Mucosa of descending colon (tissue), 3 donors: ENCODE measurements around the gene NKAIN2. TPM values are rescaled to one million over a fixed set of nuclear protein-coding genes. Genes with fewer than 3 reads are reported as not detected.

Experiments
- ATAC-seq: fragments of 200-7000 bp; cut with Tn5 transposase; one replicate; pipeline ENCODE4 v1.9.1; 2020; ENCODE audit warnings: mild to moderate bottlenecking, moderate library complexity
- DNase-seq, 3 donors: peaks; one replicate each; pipeline ENCODE4 v3.0.0-alpha.2; 2020
- H3K36me3 ChIP-seq: fragments of 200-600 bp; one replicate; pipeline ENCODE4 v1.8.0; 2021; ENCODE audit warnings: low read depth, mild to moderate bottlenecking
- H3K4me1 ChIP-seq: fragments of 200-600 bp; one replicate; pipeline ENCODE4 v1.8.0; 2021; ENCODE audit warnings: low read depth, mild to moderate bottlenecking
- H3K4me3 ChIP-seq: fragments of 200-600 bp; one replicate; pipeline ENCODE4 v1.8.0; 2021; ENCODE audit warnings: mild to moderate bottlenecking
- H3K9me3 ChIP-seq: fragments of 200-600 bp; one replicate; pipeline ENCODE4 v1.8.0; 2021; ENCODE audit warnings: mild to moderate bottlenecking
- CTCF ChIP-seq: fragments of 200-600 bp; IDR thresholded peaks from one replicate; pipeline ENCODE4 v1.8.0; 2022; ENCODE audit warnings: antibody characterized with exemption, mild to moderate bottlenecking
- intact Hi-C, 2 donors: fragments of 100-400 bp; cut with DNase I in 1 of 2; cut with micrococcal nuclease in 1 of 2; formaldehyde crosslinking; loops; one replicate each; pipeline versions ENCODE4 v1.11.0 to v1.11.1; 2022; cut with DNase I, micrococcal nuclease
- total RNA-seq, 3 donors: library from RNA; stranded (reverse); fragmentation: NEBNext Ultra II Directional in 2 of 3; extraction: Animal tissue kit (Norgen Biotek cat#: 25700) in 2 of 3; gene quantifications; one replicate each; pipeline versions ENCODE4 v1.2.1 to v1.2.4, GENCODE V29; 2021 to 2023
- donor health status: DM: no; HTN: no; CAD: no; lungs with moderate emphysema.
- donor health status: DM: no; HTN: no; CAD: no.
- donor health status: DM: no; HTN: yes; CAD: no.

The NKAIN2 gene
- total RNA-seq, 3 donors from 2014 or later: 0.34 to 4.7 (median 0.69) TPM

- no peak for DNase-seq
- TF ChIP-seq CTCF: no peak
- no peaks in the 10 kb centered on the region for H3K4me1 ChIP-seq
- H3K36me3 ChIP-seq: no peaks in the 10 kb centered on the region
- ATAC-seq: no peak
- intact Hi-C loops: no loop called here
- no peaks in the 10 kb centered on the region for H3K9me3 ChIP-seq
- H3K4me3 ChIP-seq: no peak overlapping the region
Measured at GRCh38 chr6:124303971-124304370, 500.3 kb downstream of the NKAIN2 start.

- intact Hi-C loops: no loop called here
- no peak for TF ChIP-seq CTCF
- ATAC-seq (no peak), DNase-seq (no peak)
- Histone ChIP-seq H3K36me3 (no peaks in the 10 kb centered on the region), H3K9me3 (no peaks in the 10 kb centered on the region), H3K4me1 (no peaks in the 10 kb centered on the region), H3K4me3 (no peak overlapping the region)
Measured at GRCh38 chr6:124310139-124310538, 506.5 kb downstream of the NKAIN2 start.

- ATAC-seq (no peak), DNase-seq (no peak)
- H3K4me3 ChIP-seq: no peak overlapping the region
- H3K36me3 ChIP-seq: no peaks in the 10 kb centered on the region
- no peaks in the 10 kb centered on the region for H3K9me3 ChIP-seq
- no peak for TF ChIP-seq CTCF
- intact Hi-C loops: no loop called here
- no peaks in the 10 kb centered on the region for H3K4me1 ChIP-seq
Measured at GRCh38 chr6:124319410-124319809, 515.7 kb downstream of the NKAIN2 start.

GRCh38 chr6:124324237-124324636 lies 520.6 kb downstream of the NKAIN2 start:
- intact Hi-C loops: no loop called here
- no peak for TF ChIP-seq CTCF
- Histone ChIP-seq H3K4me3 (no peak overlapping the region), H3K4me1 (no peaks in the 10 kb centered on the region), H3K36me3 (no peaks in the 10 kb centered on the region), H3K9me3 (no peaks in the 10 kb centered on the region)
- no peak for DNase-seq
- no peak for ATAC-seq

- intact Hi-C loops: no loop called here
- Histone ChIP-seq H3K36me3 (no peaks in the 10 kb centered on the region), H3K4me3 (no peak overlapping the region), H3K4me1 (no peaks in the 10 kb centered on the region), H3K9me3 (no peaks in the 10 kb centered on the region)
- ATAC-seq (no peak), DNase-seq (no peak)
- TF ChIP-seq CTCF: no peak
Measured at GRCh38 chr6:124330197-124330596, 526.5 kb downstream of the NKAIN2 start.

DNA sequence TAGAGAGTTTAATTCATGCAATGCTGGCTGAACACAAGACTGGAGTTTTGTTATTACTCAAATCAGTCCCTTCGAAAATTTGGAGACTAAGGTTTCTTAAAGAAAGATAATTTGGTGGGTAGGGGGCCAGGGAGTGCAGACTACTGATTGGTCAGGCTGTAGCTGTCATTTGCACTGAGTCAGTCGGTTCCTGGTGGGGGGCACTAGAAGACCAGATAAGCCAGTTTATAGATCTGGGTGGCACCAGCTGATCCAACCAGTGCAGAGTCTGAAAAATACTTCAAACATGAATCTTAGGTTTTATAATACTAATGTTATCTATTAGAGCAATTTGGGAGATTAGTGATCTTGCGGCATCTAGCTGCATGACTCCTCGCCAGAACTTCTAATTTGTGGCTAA lies 530.7 kb downstream of the NKAIN2 start:
- no peaks in the 10 kb centered on the region for H3K36me3 ChIP-seq
- ATAC-seq (no peak), DNase-seq (no peak)
- no peak for TF ChIP-seq CTCF
- H3K9me3 ChIP-seq: no peaks in the 10 kb centered on the region
- no peaks in the 10 kb centered on the region for H3K4me1 ChIP-seq
- no peak overlapping the region for H3K4me3 ChIP-seq
- intact Hi-C loops: no loop called here
